Neural progenitor cell (in vitro differentiated cells): Measurements from ENCODE around the gene TTYH3.
"Not testable (repeated sequence)": the region's sequence is repeated elsewhere in the genome, so short reads cannot be mapped to it uniquely, and the experiment has no call there.

Source experiments
- EZH2 ChIP-seq: fragments of 200-600 bp; sonication (generic); IDR thresholded peaks from 2 replicates; pipeline ENCODE4 v1.6.1; 2017; ENCODE audit warnings: antibody characterized with exemption, mild to moderate bottlenecking, moderate library complexity
- EZH2phosphoT487 ChIP-seq: fragments of 200-600 bp; sonication (generic); IDR thresholded peaks from 2 replicates; pipeline ENCODE4 v1.6.1; 2017; ENCODE audit warnings: antibody characterized with exemption

- not testable (repeated sequence) for TF ChIP-seq EZH2, EZH2phosphoT487
Measured at GRCh38 chr7:2676576-2676975, 44.8 kb downstream of the TTYH3 start.
